HG03342 (cell line): ENCODE measurements around the gene ZNF264.
A peak's percentile ranks its signal among the peaks of the same experiment; 100 is the strongest.
"Not testable (repeated sequence)": the region's sequence is repeated elsewhere in the genome, so short reads cannot be mapped to it uniquely, and the experiment has no call there.

Source experiments
- ATAC-seq: cut with Tn5 transposase; IDR thresholded peaks from one replicate; pipeline ENCODE4 v1.9.1; 2021; ENCODE audit warnings: mild to moderate bottlenecking, moderate library complexity; ENCODE audit not compliant: unreplicated experiment

Gene ZNF264

GRCh38 chr19:57191141-57192076 lies at the start of gene ZNF264:
Gene ZNF264, plus strand, starts transcription at chr19:57191500. Its CDS starts 414 bp downstream, at chr19:57191914.
- ATAC-seq, result peak; percentile 97

- no peak for ATAC-seq
Observed at GRCh38 chr19:57141699-57142098, 49.6 kb upstream of the ZNF264 start.

GRCh38 chr19:57152921-57153320 lies 38.4 kb upstream of the ZNF264 start:
- ATAC-seq, result no peak

GRCh38 chr19:57161985-57162539 lies 29.2 kb upstream of the ZNF264 start:
- no peak for ATAC-seq

DNA sequence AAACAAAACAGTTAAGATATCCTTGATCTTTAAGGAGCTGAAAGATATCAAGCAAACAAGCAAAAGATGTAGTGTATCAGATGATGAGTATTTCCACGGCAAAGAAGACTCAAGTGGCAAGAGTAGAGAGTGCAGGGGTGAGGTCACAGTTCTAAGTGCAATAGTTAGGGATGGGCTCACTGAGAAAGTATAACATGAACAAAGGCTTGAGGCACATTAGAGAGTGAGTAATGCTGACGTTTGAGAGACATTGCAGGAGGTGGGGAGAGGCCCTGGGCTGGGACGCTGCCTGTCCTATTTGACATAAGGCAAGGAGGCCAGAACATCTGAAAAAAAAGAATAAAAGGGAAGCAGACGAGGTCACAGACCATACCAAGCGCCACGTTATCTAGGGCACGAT lies 25.5 kb upstream of the ZNF264 start:
- ATAC-seq, result no peak

GRCh38 chr19:57167385-57167784 lies 23.9 kb upstream of the ZNF264 start, which contains the start of gene DUXA:
Gene DUXA, minus strand, starts transcription at chr19:57167485. Its CDS starts 42 bp downstream, at chr19:57167443.
- ATAC-seq, result no peak

DNA sequence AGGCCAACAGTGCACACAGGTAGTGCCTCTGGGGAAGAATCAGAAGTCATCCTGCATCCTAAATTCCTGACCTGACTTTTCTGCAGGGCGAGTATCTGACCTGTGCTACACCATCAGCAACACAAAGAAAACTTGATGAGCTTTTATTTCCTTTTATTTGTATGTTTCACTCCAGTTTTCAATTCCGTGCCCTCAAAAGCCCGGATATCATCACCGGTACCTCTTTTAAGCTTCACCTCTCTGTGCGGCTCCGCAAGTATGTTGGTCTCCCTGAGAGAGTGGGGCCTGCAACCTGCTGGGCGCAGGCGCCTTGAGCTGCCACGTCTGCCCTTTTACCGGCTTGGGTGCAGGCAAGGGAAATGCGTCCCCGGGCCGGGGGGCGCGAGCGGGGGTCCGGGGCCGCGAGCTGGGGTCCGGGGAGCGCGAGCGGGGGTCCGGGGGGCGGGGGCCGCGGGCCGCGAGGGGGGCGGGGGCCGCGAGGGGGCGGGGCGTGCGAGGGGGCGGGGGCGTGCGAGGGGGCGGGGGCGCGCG lies 19.7 kb upstream of the ZNF264 start:
- no peak for ATAC-seq

GRCh38 chr19:57190301-57190700 lies 999 bp upstream of the ZNF264 start:
- no peak for ATAC-seq

GRCh38 chr19:57192077-57192420 lies 749 bp downstream of the ZNF264 start:
- ATAC-seq, result no peak

DNA sequence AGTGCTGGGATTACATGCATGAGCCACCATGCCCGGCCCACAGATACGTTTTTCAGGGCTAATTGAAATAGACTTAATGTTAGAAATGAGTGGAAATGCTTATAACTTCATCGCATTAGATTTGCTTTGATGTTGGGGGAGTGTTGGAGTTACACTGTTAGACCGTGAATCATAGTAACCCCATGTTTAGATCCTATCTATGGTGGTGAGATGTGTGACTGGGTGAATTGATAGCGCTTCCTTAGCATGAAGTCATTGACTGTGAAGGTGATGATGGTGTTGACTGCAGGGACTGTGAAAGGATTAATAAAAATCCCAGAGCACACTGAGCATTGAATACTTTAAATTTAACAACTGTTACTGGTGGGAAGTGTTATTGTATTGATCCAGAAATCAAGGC lies 1.7 kb downstream of the ZNF264 start:
- no peak for ATAC-seq

DNA sequence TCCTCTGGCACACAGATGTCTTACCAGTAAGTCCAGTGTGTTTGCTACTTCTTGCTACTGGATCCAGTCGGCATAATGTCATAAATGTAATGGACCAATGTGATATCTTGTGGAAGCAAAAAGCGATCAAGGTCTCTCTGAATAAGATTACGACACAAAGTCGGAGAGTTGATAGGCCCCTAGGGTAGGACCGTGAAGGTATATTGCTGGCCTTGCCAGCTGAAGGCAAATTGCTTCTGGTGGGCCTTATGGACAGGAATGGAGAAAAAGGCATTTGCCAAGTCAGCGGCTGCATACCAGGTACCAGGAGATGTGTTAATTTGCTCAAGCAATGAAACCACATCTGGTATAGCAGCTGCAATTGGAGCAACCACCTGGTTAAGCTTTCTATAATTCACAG lies 6.6 kb downstream of the ZNF264 start:
- ATAC-seq, result not testable (repeated sequence)

GRCh38 chr19:57202160-57202559 lies 10.9 kb downstream of the ZNF264 start:
- ATAC-seq, result no peak

DNA sequence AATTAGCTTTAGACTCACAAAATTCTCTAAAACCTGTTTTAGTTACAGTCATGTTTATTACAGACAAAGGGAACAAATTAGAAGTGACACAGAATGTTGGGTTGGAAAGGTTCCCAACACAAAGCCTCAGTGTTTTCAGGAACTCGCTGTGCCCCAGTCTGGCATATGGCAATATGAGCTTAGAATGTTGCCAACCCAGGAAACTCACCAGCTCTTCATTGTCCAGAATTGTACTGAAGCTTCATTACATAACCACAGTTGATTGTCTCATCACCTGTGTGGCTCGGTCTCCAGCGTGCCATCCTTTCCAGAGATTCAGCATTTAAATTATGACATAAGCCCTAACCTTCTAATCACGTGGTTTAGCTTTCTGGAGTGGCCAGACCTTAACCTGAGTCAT lies 19.1 kb downstream of the ZNF264 start:
- no peak for ATAC-seq

DNA sequence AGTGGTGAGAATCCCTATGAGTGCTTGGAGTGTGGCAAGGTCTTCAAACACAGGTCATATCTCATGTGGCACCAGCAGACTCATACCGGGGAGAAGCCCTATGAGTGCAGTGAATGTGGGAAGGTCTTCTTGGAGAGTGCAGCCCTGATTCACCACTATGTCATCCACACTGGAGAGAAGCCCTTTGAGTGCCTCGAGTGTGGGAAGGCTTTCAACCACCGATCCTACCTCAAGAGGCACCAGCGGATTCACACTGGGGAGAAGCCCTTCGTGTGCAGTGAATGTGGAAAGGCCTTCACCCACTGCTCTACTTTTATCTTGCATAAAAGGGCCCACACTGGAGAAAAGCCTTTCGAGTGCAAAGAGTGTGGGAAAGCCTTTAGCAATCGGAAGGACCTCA lies 20.8 kb downstream of the ZNF264 start:
- no peak for ATAC-seq

DNA sequence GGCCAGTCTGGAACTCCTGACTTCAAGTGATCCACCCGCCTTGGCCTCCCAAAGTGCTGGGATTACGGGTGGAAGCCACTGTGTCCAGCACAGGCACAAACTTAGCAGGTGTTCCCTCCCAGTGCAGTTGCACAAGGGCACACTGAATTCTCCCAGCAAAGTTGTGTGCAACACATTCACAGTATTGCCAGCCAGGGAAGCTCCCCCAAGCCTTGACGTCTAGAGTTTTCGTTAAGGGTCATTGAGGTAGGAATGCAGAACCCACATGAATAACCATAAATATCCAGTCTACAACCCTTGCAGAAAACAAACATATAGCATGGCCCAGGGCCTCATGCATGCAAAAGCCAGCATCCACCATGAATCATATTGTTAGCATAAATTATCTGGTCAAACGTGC lies 36.2 kb downstream of the ZNF264 start:
- ATAC-seq, result no peak

GRCh38 chr19:57231686-57232085 lies 40.4 kb downstream of the ZNF264 start:
- ATAC-seq, result no peak

GRCh38 chr19:57233207-57233606 lies 41.9 kb downstream of the ZNF264 start:
- no peak for ATAC-seq

- no peak for ATAC-seq
Observed at GRCh38 chr19:57239982-57240310, 48.6 kb downstream of the ZNF264 start.

DNA sequence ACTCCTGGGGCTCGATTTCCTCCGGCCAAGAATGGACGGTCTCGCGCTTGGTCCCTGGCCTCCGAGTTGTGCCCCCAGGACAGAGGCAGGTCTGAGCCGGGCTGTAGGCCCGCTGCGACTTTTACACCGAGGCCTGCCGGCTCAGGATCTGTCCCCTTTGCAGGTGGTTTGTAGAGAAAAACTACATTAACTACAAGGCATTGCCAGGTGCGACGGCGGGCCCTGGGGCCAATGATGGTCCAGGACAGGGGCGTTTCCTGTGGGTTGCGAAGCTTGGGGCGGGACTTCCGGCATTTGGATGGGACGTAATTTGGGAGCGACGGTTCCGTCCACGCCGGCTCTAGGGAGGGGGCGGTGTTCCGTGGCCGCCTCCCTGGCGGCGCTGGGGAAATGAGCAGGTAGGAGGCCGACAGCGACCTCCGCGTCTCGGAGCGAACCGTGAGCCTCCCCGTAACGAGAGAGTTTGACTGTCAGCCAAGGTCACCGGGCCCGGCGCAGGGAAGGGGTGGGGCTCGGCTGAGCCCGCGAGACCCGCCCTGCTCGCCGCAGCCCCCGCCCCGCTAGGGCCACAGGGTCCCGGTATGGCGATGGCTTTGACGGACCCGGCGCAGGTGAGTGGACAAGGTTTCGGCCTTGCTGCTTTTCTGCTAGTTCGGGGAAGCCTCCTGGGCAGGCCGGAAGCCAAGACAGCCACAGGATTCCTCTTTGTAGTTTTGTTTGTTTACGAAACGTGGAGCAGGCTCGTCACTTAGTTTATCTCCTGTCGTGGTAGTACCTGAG lies 49.2 kb downstream of the ZNF264 start, which contains the start of gene ZNF805:
Gene ZNF805, plus strand, starts transcription at position 322 of the 780 bp plus-strand sequence. Its CDS starts 260 bp downstream, at position 582.
- ATAC-seq, result peak; percentile 89

DNA sequence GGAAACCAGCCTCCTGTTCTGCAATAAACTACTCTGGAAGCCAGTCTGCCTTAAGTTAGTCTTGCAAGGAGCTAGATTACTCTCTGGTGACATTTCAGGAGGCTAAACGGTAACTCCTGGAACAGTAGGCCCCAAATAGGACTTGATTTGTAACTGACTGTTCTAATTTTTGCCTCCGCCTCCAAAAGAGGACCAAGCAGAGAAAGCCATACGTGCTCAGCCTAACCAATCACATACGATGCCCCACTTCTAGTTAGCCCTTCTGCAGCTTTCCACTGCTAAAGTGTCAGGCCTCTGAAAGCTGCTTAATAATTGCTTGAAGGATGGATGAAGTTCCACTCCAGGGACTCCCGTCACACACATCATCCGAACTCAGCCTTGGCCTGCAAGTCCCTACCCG lies 49.9 kb downstream of the ZNF264 start:
- ATAC-seq, result peak; percentile 1

- ATAC-seq, result no peak
Observed at GRCh38 chr19:57242821-57243220, 51.5 kb downstream of the ZNF264 start.
